Neural cell (in vitro differentiated cells): ENCODE data around the gene DCC. TPM values are rescaled to one million over a fixed set of nuclear protein-coding genes. Genes with fewer than 3 reads are reported as not detected.

Experiments used
- H2AFZ ChIP-seq: fragments of 200-600, 300-800 bp; sonication (generic), shearing (Covaris generic); 2 replicates; pipeline ENCODE4 v1.6.0; 2014; ENCODE audit warnings: low read depth, mild to moderate bottlenecking, antibody characterized with exemption, low read length, moderate library complexity
- H3F3A ChIP-seq: fragments of 200-600 bp; shearing (Covaris generic); 2 replicates; pipeline ENCODE4 v1.6.1; 2016; ENCODE audit warnings: mild to moderate bottlenecking, moderate library complexity, mixed read lengths, antibody characterized with exemption, low read length; ENCODE audit not compliant: insufficient read depth, poor library complexity, severe bottlenecking
- H3K27ac ChIP-seq: fragments of 200-600, 300-800 bp; sonication (generic), shearing (Covaris generic); 2 replicates; pipeline ENCODE4 v1.5.1; 2014; ENCODE audit warnings: mild to moderate bottlenecking, low read length, moderate library complexity
- H3K27me3 ChIP-seq: fragments of 300-800, 200-600 bp; sonication (generic), shearing (Covaris generic); 2 replicates; pipeline ENCODE4 v1.6.0; 2014; ENCODE audit warnings: mild to moderate bottlenecking, low read depth, low read length, moderate library complexity; ENCODE audit not compliant: insufficient read depth
- H3K36me3 ChIP-seq: fragments of 300-800, 200-600 bp; sonication (generic), shearing (Covaris generic); 2 replicates; pipeline ENCODE4 v1.5.1; 2014; ENCODE audit warnings: mild to moderate bottlenecking, antibody characterized with exemption, low read length, moderate library complexity; ENCODE audit not compliant: insufficient read depth
- H3K4me2 ChIP-seq: fragments of 300-800, 200-600 bp; sonication (generic), shearing (Covaris generic); 2 replicates; pipeline ENCODE4 v1.6.0; 2014; ENCODE audit warnings: mild to moderate bottlenecking, low read length
- H3K4me3 ChIP-seq: fragments of 300-800, 200-600 bp; sonication (generic), shearing (Covaris generic); 2 replicates; pipeline ENCODE4 v1.5.1; 2014; ENCODE audit warnings: mild to moderate bottlenecking, low read length, moderate library complexity
- H3K79me2 ChIP-seq: fragments of 200-600 bp; shearing (Covaris generic); replicated peaks from 2 replicates; pipeline ENCODE4 v1.6.0; 2014; ENCODE audit warnings: mild to moderate bottlenecking, low read length, moderate library complexity; ENCODE audit not compliant: insufficient read depth
- H3K9ac ChIP-seq: fragments of 300-800, 200-600 bp; sonication (generic), shearing (Covaris generic); 2 replicates; pipeline ENCODE4 v1.6.1; 2016; ENCODE audit warnings: mild to moderate bottlenecking, low read length, mixed read lengths
- H3K9me2 ChIP-seq: fragments of 200-600 bp; shearing (Covaris generic); 2 replicates; pipeline ENCODE4 v1.6.1; 2016; ENCODE audit warnings: mild to moderate bottlenecking, low read length, mixed read lengths; ENCODE audit not compliant: insufficient read depth
- H3K9me3 ChIP-seq: fragments of 200-600, 300-800 bp; sonication (generic), shearing (Covaris generic); 2 replicates; pipeline ENCODE4 v1.6.1; 2016; ENCODE audit warnings: mild to moderate bottlenecking, mixed run types, low read length, moderate library complexity, mixed read lengths
- H4K20me1 ChIP-seq: fragments of 200-600 bp; shearing (Covaris generic); 2 replicates; pipeline ENCODE4 v1.6.1; 2016; ENCODE audit warnings: mild to moderate bottlenecking, mixed run types; ENCODE audit not compliant: insufficient read depth
- CTCF ChIP-seq: fragments of 450-650 bp; IDR thresholded peaks from 2 replicates; pipeline ENCODE4 v1.5.1; 2014; ENCODE audit warnings: antibody characterized with exemption, mild to moderate bottlenecking, moderate library complexity; ENCODE audit not compliant: poor library complexity, severe bottlenecking
- EP300 ChIP-seq: fragments of 450-650 bp; conservative IDR thresholded peaks from 2 replicates; pipeline ENCODE4 v1.6.1; 2014; ENCODE audit warnings: antibody characterized with exemption, mild to moderate bottlenecking, moderate library complexity; ENCODE audit not compliant: poor library complexity, severe bottlenecking
- EZH2 ChIP-seq: fragments of 200-600, 300-800 bp; shearing (Covaris generic), sonication (generic); IDR thresholded peaks from 2 replicates; pipeline ENCODE4 v1.6.1; 2014; ENCODE audit warnings: antibody characterized with exemption, low read length, borderline replicate concordance, mild to moderate bottlenecking; ENCODE audit not compliant: insufficient read depth, poor library complexity, severe bottlenecking
- MXI1 ChIP-seq: fragments of 450-650 bp; conservative IDR thresholded peaks from 2 replicates; pipeline ENCODE4 v1.6.1; 2014; ENCODE audit warnings: antibody characterized with exemption, mild to moderate bottlenecking; ENCODE audit not compliant: poor library complexity, severe bottlenecking
- POLR2AphosphoS5 ChIP-seq: IDR thresholded peaks from 2 replicates; pipeline ENCODE4 v1.6.1; 2012
- RAD21 ChIP-seq: fragments of 450-650 bp; conservative IDR thresholded peaks from 2 replicates; pipeline ENCODE4 v1.6.1; 2014; ENCODE audit warnings: antibody characterized with exemption, mild to moderate bottlenecking, moderate library complexity
- SMC3 ChIP-seq: fragments of 450-650 bp; conservative IDR thresholded peaks from 2 replicates; pipeline ENCODE4 v1.6.1; 2014; ENCODE audit warnings: antibody characterized with exemption, mild to moderate bottlenecking, moderate library complexity; ENCODE audit not compliant: poor library complexity
- TAF1 ChIP-seq: IDR thresholded peaks from 2 replicates; pipeline ENCODE4 v1.6.1; 2012; ENCODE audit warnings: low read depth
- polyA plus RNA-seq: library from polyadenylated mRNA; depleted of rRNA; stranded (reverse); fragments of >200 nt; gene quantifications from 2 replicates; pipeline ENCODE4 v1.2.3, GENCODE V29; 2014
- TF ChIP-seq, protein P1 (sequence below): IDR thresholded peaks from 2 replicates; pipeline ENCODE4 v1.6.1; 2012; ENCODE audit warnings: borderline replicate concordance

Gene DCC
- polyA plus RNA-seq, 1 donor from 2014 or later, result 40.7 TPM

- no peaks in the 10 kb centered on the region for H4K20me1 ChIP-seq
These were observed 521.6 kb downstream of the DCC start for GRCh38 chr18:52861558-52861957.

GRCh38 chr18:52869349-52869923, 529.4 kb downstream of the DCC start:
- Histone ChIP-seq H2AFZ (no peak overlapping the region), H3K27ac (no peak overlapping the region), H3K9me3 (no peaks in the 10 kb centered on the region), H4K20me1 (no peaks in the 10 kb centered on the region), H3K4me3 (no peak overlapping the region), H3K4me2 (no peak overlapping the region), H3K79me2 (no peaks in the 10 kb centered on the region), H3K27me3 (no peaks in the 10 kb centered on the region), H3F3A (no peaks in the 10 kb centered on the region), H3K9ac (no peak overlapping the region), H3K36me3 (no peaks in the 10 kb centered on the region), H3K9me2 (no peaks in the 10 kb centered on the region)
- TF ChIP-seq MXI1 (no peak), RAD21 (no peak), SMC3 (no peak), EZH2 (no peak), TAF1 (no peak), POLR2AphosphoS5 (no peak), EP300 (no peak), CTCF (no peak)
- TF ChIP-seq, protein P1, sequence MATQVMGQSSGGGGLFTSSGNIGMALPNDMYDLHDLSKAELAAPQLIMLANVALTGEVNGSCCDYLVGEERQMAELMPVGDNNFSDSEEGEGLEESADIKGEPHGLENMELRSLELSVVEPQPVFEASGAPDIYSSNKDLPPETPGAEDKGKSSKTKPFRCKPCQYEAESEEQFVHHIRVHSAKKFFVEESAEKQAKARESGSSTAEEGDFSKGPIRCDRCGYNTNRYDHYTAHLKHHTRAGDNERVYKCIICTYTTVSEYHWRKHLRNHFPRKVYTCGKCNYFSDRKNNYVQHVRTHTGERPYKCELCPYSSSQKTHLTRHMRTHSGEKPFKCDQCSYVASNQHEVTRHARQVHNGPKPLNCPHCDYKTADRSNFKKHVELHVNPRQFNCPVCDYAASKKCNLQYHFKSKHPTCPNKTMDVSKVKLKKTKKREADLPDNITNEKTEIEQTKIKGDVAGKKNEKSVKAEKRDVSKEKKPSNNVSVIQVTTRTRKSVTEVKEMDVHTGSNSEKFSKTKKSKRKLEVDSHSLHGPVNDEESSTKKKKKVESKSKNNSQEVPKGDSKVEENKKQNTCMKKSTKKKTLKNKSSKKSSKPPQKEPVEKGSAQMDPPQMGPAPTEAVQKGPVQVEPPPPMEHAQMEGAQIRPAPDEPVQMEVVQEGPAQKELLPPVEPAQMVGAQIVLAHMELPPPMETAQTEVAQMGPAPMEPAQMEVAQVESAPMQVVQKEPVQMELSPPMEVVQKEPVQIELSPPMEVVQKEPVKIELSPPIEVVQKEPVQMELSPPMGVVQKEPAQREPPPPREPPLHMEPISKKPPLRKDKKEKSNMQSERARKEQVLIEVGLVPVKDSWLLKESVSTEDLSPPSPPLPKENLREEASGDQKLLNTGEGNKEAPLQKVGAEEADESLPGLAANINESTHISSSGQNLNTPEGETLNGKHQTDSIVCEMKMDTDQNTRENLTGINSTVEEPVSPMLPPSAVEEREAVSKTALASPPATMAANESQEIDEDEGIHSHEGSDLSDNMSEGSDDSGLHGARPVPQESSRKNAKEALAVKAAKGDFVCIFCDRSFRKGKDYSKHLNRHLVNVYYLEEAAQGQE, result no peak

More at GRCh38 chr18:52861558-52861957, 521.6 kb downstream of the DCC start:
- no peak overlapping the region for H3K4me2 ChIP-seq
- no peaks in the 10 kb centered on the region for H3K36me3 ChIP-seq
- no peak overlapping the region for H3K27ac ChIP-seq
- no peaks in the 10 kb centered on the region for H3F3A ChIP-seq
- no peak overlapping the region for H3K9ac ChIP-seq
- H3K27me3 ChIP-seq, result no peaks in the 10 kb centered on the region
- H3K79me2 ChIP-seq, result no peaks in the 10 kb centered on the region
- TF ChIP-seq EP300 (no peak), SMC3 (no peak), EZH2 (no peak), POLR2AphosphoS5 (no peak), RAD21 (no peak), MXI1 (no peak), CTCF (no peak)
- H2AFZ ChIP-seq, result no peak overlapping the region
- no peak overlapping the region for H3K4me3 ChIP-seq
- H3K9me3 ChIP-seq, result no peaks in the 10 kb centered on the region
- H3K9me2 ChIP-seq, result no peaks in the 10 kb centered on the region
